GM12875 (cell line): ENCODE data around the gene MKI67.
"Not testable (repeated sequence)": the region's sequence is repeated elsewhere in the genome, so short reads cannot be mapped to it uniquely, and the experiment has no call there.

Experiments used
- H3K4me3 ChIP-seq: one replicate; pipeline ENCODE4 v1.5.1; 2011; ENCODE audit warnings: low read depth, low read length, control low read depth
- CTCF ChIP-seq: IDR thresholded peaks from 2 replicates; pipeline ENCODE4 v1.5.1; 2011; ENCODE audit warnings: low read depth, mild to moderate bottlenecking, control low read depth, inconsistent platforms, low read length, moderate library complexity, borderline replicate concordance; ENCODE audit not compliant: insufficient read depth

Gene MKI67

GRCh38 chr10:128144547-128144946 is 18.3 kb upstream of the MKI67 start:
- H3K4me3 ChIP-seq: no peak overlapping the region
- TF ChIP-seq CTCF: no peak

DNA sequence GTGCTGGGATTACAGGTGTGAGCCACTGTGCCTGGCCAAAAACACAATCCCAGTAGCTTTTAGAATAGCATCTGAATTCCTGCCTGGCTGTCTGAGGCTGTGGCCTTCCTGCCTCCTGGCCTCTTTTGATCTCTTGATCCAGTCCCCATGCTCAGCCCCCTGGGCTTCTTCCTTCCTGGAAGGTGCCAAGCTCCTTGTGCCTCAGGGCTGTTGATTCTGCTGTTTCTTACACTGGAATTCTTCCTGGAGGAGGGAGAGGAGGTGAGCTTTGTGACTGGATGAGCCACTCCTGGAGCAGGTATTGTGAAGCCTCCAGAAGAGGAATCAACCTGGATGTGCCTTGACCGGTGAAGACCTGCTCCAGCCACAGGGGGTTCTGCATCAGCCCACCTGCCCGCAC is 17.3 kb upstream of the MKI67 start:
- no peak overlapping the region for H3K4me3 ChIP-seq
- no peak for TF ChIP-seq CTCF

GRCh38 chr10:128140425-128140824 is 14.2 kb upstream of the MKI67 start:
- TF ChIP-seq CTCF: no peak
- H3K4me3 ChIP-seq: no peak overlapping the region

GRCh38 chr10:128138429-128138828 is 12.2 kb upstream of the MKI67 start:
- not testable (repeated sequence) for H3K4me3 ChIP-seq

GRCh38 chr10:128137877-128138276 is 11.7 kb upstream of the MKI67 start:
- H3K4me3 ChIP-seq: no peak overlapping the region
- no peak for TF ChIP-seq CTCF

DNA sequence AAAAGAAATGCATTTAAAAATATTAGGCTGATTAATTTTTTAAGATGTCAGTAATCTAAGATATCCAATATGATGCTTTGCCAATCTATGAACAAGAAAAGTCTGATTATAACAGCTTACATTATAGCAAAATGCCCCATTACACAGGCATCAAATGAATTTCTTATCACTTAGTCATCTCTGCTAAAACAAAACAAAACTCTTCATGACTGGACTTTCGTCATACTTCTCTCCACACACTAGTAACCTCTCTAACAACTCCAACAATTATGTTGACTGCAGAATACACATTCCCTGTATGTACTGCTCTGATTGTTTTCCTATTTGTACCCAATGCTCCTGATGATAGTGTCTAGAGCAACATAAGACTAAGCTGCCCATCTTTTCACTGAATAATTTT is 3.8 kb upstream of the MKI67 start:
- H3K4me3 ChIP-seq: no peak overlapping the region
- TF ChIP-seq CTCF: no peak

DNA sequence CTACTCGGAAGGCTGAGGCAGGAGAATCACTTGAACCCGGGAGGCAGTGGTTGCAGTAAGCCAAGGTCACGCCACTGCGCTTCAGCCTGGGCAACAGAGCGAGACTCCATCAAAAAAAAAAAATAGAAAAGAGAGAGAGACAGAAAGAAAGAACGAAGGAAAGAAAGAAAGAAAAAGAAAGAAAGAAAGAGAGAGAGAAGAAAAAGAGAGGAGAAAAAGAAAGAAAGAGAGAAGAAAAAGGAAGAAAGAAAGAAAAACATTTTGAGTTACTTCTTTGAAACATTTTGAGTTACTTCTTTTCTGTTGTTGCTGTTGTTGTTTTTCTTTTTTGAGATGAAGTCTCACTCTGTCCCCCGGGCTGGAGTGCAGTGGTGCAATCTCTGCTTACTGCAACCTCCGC is 2.4 kb upstream of the MKI67 start:
- H3K4me3 ChIP-seq: no peak overlapping the region
- no peak for TF ChIP-seq CTCF

GRCh38 chr10:128125416-128125943 is 743 bp downstream of the MKI67 start:
- H3K4me3 ChIP-seq: peak overlapping the region; percentile 91
- TF ChIP-seq CTCF: no peak
